NCI-H69 (cell line): Measurements from ENCODE around the gene FTO.
"Not testable (repeated sequence)": the region's sequence is repeated elsewhere in the genome, so short reads cannot be mapped to it uniquely, and the experiment has no call there.

Experiments
- DNase-seq: peaks from one replicate; lab custom pipeline; 2025; lab: John Stamatoyannopoulos, UW

Gene FTO

DNA sequence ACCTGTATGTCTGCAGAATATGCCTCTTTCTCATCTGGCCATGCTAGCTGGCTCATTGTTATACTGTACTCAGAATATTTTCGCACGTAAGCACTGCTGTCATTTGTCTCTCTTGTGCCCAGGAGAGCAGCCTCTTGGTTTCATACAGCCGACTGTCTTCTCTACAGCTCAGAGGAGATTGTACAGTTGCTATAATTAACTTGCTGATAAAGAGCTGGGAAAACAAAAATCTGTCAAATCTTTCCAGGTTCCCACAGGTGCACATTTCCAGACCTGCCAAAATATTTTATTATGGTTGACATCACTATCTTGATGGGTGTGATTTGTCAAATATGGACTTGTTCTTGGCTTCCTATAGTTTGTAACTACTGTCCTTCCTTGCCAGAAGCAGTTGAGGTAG lies 122.7 kb downstream of the FTO start:
- DNase-seq, result peak; percentile 32

DNA sequence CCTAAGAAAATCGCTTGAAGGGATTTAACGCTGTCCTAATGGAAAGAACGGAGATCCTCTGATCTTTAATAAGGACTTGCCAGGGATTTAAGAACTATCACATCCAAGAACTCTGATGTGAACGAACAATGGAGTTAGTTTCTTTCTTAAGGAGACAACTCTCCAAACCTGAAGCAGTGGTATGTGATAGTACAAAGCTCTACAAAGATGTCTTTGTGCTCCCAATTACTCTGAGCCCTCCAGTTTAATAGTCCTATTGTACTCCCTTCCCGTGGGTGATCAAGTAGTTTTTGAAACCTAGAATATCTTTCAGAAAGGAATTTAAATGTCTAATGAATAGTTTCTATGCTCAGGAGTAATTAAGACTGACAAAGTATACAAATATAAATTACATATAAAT lies 123.8 kb downstream of the FTO start:
- DNase-seq, result peak; percentile 5

DNA sequence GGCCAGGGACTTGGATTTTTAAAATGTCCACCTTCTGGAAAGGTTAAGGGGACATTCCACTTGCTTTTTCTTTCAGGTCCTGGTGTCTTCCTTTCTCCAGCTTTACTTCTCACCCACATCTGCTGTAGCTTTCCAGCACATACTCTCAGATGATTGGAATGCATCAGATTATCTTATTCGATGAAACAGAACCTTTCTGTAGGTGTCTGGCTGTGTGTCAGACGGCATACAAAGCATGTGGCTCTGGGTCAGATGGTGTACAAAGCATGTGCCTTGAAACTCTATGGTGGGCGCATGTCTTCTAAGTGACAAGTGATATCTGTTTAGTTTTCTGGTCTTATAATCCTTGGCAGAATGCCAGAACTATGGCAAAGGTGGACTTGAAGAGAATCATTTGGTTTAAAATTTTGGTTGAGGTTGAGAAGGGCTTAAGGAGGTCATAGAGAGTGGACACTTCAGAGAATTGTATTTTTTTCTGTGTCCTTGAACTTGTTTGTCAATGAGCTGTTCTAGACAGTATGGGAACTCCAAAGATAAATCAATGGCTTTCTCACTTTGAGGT lies 125.3 kb downstream of the FTO start:
- peak; percentile 12 for DNase-seq

DNA sequence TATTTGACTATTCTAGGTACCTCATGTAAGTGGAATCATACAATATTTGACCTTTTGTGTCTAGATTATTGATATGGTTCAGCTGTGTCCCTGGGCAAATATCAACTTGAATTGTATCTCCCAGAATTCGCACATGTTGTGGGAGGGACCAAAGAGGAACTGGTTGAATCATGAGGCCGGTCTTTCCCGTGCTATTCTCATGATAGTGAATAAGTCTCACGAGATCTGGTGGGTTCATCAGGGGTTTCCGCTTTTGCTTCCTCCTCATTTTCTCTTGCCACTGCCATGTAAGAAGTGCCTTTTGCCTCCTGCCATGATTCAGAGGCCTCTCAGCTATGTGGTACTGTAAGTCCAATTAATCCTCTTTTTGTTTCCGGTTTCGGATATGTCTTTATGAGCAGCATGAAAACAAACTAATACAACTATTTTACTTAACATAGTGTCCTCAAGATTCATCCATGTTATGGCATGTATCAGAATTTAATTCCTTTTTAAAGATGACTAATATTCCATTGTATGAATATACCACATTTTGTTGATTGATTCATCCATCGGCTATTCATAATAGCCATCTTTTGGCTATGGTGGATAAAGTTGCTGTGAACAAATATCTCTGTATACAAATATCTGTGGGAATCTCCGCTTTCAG lies 129.1 kb downstream of the FTO start:
- no peak for DNase-seq

DNA sequence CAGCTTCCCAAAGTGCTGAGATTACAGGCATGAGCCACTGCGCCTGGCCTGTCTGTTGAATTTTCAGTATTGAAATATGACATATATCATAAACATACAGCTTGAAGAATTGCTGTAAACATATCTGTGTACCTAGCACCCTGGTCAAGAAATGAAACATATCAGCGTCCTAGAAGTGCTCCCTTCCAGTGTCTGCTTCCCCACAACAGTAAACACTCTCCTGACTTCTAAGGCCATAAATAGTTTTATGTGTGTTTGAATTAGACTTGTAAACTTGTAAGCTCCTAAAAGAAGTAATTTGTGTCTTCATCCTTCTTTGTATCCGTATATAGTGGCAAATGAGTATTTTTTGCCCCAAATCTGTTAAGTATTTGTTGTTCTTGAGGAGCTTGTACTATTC lies 132.2 kb downstream of the FTO start:
- no peak for DNase-seq

DNA sequence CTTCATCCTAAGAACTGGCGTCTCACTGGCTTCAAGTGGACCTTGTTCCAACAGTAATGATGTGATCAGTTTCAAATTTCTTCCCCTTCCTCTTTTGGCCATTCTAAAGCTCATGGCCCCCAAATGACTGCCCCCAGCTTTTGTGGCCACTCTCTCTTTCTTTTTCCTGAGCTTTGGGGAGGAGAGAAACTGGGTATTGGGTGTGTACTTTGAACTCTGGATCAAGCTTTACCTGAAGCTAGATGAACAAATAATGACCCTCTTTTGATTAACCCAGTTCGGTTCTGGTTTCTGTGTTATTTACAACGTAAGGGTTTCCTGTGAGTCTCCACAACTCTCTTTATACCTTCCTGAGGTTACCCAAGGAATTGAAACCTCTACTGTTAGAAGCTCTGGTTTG lies 132.7 kb downstream of the FTO start:
- DNase-seq, result no peak

DNA sequence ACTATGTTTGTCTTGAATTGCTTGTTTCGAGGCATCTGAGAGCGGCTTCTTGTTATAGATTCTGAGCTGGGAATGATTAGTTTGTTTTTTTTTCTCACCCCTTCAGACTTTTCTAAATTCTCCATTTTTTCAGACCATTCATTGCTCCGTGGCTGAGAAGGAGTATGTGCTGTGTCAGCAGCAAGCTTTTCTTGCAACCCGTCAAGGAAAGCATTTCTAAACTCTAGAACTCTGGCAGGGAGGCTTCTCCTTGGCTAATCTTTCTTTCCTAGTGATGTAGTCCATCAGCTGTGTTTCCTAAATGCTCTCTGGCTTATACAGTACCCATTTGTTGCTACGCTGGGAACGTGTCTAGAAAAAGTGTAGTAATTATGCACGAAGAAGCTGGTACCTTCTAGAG lies 133.5 kb downstream of the FTO start:
- DNase-seq, result no peak

DNA sequence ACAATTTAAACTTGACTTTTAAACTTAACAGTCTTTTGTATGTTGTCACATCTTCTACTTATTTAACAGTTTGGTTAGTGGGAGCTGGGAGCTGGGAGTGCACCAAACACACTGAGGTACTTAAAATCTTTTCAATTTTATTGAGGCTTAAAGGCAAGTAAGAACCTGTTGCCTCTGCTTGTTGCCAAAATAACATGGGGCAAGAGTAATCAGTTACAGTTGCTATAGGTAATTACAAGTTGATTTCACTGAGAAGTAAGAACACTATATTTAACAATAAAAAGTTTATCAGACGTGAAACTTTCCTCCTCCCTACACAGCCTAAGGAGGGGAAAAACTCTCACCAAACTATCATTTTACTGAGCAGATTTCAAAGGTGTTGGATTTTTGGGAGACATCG lies 135.2 kb downstream of the FTO start:
- DNase-seq, result no peak

DNA sequence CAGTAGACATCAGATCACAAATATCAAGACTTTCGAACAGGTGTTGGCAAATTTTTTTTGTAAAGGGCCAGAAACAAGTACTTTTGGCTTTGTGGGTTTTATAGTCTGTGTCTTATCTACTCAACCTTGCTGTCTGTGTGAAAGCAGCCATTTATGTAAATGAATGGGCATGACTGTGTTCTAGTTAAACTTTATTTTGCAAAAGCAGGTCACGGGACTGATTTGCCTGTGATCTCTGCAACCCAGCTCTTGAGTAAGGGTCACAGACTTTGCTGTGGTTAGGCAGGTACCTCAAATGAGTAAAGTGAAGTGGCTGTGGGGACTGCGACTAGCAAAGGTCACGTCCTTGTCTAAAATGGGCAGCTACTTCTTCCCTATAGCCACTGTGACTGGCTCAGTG lies 136.5 kb downstream of the FTO start:
- no peak for DNase-seq

DNA sequence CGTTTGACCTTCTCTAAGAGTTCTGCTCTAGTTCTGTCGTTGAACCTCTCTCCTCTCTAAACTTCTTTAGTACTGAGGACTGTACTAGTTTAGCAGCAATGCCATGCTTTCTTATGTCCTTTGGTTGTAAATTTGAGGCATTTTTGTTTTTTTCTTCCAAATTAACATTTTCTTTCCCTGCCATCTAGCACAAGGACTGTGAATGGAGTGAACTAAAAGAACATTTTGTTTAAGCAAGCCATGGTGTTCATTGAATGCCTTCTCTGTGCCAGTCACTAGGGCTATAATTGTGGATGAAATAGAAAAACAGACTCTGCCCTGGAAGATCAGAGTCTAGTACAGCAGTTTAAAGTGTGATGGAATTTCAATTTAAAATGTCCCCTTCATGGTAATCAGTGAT lies 137.9 kb downstream of the FTO start:
- no peak for DNase-seq

DNA sequence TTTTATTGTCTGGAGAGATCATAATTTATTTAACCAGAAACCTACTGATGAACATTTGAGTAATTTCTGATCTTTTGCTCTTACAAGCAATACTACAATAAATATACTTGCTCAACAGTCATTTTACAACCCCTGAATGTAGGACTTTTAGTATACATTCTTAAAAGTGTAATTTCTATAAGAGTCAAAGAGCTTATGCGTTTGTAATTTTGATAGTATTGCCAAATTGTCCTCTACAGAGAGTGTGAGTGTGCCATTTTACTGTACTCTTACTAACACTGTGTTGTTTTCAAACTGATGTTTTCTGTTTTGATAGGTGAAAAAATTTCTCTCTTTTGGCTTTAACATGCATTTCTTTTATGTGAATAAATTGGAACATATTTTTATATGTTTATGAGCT lies 139.1 kb downstream of the FTO start:
- DNase-seq, result no peak

DNA sequence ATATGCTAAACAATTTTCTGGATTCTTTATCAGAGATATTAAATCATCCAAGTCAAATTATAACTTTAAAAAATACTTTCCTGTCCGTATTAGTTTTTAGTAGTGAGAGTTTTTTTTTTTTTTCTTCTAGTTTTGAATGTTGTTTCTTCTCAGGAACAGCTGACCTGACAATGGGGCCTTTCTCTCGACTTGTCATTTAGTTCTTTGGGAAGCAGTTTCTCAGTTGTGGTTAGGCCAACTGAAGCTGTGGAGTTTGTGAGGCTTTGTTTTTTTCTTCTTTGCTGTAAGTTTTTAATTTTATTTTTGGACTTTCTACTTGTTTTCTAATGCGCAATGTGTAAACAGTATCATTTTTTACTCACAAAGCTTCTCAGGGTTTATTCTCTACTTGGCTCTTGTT lies 140.8 kb downstream of the FTO start:
- DNase-seq, result no peak

DNA sequence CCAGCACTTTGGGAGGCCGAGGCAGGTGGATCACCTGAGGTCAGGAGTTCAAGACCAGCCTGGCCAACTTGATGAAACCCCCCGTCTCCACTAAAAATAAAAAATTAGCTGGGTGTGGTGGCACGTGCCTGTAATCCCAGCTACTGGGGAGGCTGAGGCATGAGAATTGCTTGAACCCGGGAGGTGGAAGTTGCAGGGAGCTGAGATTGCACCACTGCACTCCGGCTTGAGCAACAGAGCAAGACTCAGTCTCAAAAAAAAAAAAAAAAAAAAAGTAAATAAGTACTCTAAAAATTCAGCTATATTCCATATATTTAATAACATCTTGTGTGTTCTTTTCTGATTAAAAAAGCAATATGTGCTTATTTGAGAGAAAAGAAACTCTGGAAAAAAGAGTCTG lies 142.6 kb downstream of the FTO start:
- DNase-seq, result not testable (repeated sequence)

DNA sequence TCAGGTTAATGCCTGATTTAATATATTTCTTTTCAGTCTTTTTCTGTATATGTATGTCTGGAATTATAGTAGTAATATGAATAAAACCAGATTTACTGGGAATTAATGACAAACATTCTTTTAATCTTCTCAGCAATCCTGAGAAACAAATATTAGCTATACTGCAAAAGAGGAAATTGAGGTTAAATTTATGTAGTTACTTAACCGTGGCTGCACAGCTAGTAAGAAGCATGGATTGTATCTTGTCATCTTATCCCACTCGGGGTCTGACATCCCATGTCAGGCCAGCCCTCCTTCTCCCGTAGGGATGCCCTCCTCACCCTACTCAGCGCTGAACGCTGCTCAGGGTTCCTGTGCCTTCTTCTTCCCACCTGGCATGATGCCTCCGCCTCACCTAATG lies 143.0 kb downstream of the FTO start:
- no peak for DNase-seq

DNA sequence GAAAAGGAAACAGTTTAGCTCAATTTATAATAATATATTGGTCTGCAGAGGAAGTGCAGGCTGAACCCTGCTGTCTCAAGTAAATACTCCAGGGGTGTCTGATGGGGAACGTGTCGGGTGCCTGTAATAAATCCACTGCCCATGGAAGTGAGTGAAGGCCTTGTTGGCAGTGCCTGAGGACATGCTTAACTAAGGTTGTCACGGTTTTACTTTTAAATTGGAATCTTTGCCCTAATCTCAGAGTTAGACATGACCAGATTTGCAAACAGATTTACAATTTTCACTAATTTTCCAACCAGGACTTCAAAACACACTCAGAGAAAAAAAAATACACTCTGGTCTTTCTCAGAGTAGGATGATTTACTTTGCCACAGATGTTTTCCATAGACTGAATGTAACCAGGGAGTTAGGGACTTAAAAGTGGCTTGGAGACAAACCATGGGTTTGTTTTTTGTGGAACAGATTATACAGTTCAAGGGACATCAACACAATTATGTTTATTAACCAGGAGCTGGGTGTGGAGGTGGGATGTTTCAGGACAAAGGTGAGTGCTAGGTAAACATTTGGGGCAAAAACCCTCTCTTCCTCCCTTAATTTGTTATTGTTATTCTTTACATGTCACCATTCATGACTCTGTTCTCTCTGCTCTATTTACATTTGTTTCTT lies 144.5 kb downstream of the FTO start:
- peak; percentile 83 for DNase-seq

DNA sequence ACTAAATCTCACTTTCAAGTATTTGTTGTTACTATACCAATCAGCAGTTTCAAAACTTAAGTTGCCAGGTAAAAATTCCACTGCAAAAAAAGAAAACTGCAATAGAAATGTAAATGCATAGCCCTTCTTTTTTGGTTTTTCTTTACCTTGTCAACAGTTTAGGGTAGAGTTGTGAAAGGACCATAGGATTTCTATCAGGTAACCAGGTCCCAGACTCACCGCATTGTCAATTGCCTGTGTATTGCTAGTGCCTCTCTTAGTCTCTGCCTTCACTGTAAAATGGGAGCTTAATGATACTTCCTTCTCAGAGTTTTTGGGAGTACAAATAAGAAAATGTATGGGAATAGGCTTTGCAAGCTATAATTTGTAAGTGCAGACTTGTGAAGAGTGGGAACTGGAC lies 145.0 kb downstream of the FTO start:
- no peak for DNase-seq

DNA sequence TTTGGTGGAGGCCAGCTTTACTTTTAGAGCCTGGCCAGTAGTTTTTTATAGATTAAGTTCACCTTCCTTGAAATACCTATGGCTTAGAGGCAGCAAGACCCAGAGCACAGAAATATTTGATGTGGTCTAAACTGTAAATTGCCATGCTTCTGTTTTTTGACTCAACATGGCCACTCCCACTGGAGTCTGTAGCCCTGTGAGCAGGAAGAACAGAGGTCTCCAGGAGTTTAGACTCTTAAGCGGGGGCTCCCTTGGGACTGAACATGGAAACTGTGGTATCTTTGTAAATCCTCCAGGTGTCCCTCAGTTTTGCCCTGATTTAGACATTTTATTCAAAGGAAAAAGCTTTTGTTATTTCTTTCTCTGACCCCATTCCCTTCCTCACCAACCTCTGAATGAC lies 145.6 kb downstream of the FTO start:
- peak; percentile 19 for DNase-seq

DNA sequence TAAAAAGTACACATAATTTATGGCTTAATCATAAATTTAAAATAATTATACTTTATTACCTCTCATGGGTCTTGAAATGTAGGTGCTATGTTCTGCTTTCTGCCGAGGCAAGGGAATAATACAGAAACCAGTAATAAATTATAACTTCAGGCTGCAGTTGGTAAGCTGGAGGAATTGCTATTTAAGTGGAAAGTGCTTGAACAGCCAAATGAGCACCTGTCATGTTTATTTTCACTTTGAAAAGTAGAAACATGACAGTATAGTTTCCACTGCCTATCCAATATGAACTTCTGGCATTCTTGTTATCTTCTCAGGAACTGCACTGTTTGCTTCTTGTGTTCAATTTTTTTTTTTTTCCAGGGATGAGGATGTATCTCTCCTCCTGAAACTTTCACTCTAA lies 146.0 kb downstream of the FTO start:
- peak; percentile 19 for DNase-seq

DNA sequence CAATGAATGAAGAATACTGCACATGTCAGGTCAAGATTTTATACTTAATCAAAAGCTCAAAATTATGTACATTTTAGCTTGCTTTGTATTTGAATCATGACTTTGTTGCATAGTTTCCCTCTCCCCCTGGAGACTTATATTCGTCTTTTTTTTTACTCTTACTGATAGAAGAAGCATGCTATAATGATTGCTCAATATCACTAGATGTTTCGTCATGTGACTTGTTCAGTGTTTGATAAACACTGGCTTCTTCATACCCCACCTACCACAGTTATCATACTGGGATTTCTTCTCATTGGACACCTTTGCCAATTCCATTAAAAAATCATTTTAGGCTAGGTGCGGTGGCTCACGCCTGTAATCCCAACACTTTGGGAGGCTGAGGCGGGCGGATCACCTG lies 148.7 kb downstream of the FTO start:
- DNase-seq, result no peak

DNA sequence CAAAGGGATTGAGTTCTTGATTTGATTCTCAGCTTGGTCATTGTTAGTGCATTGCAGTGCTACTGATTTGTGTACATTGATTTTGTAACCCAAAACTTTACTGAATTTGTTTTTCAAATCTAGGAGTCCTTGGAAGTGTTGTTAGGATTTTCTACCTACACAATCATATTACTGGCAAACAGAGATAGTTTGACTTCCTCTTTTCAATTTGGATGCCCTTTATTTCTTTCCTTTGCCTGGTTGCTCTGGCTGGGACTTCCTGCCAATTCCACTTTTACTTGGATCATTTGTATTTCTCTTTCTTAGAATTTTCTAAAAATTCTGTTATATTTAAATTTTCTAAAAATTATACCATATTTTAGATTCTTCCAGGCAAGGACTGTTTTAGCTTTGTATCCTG lies 151.1 kb downstream of the FTO start:
- no peak for DNase-seq

DNA sequence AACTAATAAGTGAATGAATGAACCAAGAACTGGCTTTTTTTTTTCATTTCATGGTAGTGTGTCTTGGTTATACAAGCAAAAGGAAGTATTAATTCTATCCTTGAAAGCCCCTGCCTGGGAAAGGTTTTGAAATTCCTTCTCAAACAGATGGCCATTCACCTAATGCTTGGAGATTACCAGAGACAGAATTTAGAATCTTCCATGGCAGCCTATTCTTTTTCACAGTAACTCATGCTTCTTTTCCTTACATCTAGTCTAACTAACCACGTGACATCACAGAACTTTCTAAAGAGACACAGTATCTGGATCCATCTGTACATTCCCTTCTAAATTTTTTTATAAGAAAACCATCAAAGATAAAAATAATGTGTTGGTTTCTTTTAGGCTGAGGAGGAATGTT lies 151.6 kb downstream of the FTO start:
- no peak for DNase-seq

DNA sequence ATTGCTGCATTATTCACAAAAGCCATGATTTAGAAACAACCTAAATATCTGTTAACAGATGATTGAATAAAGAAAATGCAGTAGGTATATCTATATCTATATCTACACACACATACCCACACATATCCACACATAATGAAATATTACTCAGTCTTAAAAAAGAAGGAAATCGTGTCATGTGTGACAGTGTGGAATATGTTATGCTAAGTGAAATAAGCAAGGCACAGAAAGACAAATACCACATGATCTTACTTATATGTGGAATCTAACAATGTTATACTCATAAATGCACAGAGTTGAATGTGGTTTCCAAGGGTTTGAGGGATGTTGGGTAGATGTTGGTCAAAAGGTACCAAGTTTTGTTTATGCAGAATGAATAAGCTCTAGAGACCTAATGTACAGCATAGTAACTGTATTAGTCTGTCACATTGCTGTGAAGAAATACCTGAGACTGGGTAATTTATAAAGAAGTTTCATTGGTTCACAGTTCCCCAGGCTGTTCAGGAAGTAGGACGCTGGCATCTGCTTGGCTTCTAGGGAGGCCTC lies 156.1 kb downstream of the FTO start:
- DNase-seq, result no peak

DNA sequence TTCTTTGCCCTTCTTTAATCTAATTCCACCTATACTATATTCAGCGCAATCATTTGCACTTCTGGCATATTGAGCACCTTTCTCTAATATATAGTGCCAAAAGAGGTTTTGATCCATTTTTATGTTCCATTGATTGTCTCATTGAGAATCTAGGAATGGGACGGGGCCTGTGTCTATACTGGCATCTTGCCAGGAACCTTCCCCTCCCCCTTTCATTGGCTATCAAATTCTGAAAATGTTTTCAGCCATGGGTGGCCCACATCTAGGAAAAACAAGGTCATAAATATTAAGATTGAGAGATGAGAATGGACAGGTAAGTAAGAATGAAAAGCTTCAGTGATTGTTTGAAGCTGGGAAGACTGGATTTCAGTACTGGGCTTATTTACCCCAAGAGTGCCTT lies 159.9 kb downstream of the FTO start:
- DNase-seq, result no peak
